ENCODE measurements around the gene NTN5. TPM values are rescaled to one million over a fixed set of nuclear protein-coding genes. Genes with fewer than 3 reads are reported as not detected.

The NTN5 gene
- polyA plus RNA-seq, 1 experiment = 0.11 TPM

DNA sequence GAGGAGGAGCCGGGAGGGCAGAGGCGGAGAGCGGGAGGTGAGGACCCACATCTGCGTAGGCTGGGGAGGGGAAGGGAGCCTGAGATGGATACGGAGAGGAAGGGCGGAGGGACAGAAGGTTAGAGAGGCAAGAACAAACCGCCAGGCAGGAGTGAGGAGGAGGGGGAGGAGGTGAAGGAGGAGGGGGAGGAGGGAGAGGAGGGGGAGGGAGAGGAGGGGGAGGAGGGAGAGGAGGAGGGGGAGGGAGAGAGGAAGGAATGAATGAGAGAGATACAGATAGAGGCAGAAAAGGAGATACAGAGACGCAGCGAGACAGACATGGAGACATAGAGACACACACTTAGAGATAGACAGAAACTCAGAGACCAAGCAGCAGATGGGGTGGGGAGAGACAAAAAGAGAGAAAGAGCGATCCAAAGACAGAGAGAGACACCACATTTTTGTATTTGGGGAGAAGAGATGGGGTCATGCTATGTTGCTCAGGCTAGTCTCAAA lies 26.0 kb downstream of the NTN5 start:
- CTCF ChIA-PET = interaction anchor here (0.9 to 3.5 kb wide), 8 partner anchors 20 to 195 kb away, joined by 3 to 20 read pairs (median 4); no protein-coding TSS in a partner anchor
- Histone ChIP-seq H3K4me3 (ENCODE audit: low read depth, low read length) (peak overlapping the region; percentile 47), H3K27me3 (ENCODE audit: control insufficient read depth, insufficient read depth, low read length) (no peaks in the 10 kb centered on the region), H3K36me3 (ENCODE audit: control insufficient read depth, insufficient read depth, low read length) (no peaks in the 10 kb centered on the region)
- no peak for DNase-seq (ENCODE audit: low read depth)
- POLR2A ChIA-PET = no interaction called here
- TF ChIP-seq, protein P1, sequence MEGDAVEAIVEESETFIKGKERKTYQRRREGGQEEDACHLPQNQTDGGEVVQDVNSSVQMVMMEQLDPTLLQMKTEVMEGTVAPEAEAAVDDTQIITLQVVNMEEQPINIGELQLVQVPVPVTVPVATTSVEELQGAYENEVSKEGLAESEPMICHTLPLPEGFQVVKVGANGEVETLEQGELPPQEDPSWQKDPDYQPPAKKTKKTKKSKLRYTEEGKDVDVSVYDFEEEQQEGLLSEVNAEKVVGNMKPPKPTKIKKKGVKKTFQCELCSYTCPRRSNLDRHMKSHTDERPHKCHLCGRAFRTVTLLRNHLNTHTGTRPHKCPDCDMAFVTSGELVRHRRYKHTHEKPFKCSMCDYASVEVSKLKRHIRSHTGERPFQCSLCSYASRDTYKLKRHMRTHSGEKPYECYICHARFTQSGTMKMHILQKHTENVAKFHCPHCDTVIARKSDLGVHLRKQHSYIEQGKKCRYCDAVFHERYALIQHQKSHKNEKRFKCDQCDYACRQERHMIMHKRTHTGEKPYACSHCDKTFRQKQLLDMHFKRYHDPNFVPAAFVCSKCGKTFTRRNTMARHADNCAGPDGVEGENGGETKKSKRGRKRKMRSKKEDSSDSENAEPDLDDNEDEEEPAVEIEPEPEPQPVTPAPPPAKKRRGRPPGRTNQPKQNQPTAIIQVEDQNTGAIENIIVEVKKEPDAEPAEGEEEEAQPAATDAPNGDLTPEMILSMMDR (IDR thresholded peaks at IDR 0.05; ENCODE audit: insufficient read depth, low read depth, low read length) = no peak

DNA sequence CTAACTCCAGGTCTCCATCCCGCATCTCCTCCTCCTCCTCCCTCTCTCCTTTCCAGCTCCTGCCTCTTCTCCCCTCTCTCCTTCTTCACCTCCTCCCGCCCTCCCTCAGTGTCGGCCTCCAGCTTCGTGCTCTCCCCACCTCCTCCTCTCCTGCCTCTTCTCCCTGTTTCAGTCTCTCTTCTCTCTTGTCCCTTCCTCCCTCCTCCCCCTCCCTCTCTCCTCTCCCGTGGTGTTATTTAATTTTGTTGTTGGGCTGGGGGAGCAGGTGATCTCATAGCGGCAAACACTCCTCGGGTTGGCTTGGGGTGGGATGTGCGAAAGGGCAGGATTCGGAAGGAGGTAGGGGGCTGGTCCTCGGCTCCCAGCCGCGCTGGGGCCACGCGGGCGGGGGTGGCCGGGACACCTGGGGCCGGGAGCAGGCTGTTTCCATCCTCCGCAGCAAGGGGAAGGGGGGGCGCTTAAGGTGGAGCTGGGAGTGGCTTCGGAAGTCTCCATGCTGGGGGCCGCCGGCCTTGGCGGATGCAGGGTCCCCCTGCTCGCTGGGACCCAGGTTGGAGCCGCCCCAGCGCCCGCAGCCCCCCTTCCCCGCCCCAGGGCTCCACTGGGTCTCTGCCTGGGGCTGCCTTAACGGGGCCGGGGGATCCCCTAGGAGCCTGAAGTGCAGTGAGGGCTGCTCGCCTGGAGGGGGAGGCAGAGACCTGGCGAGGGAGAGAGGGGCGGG lies 26.7 kb downstream of the NTN5 start, which contains the start of gene CA11:
Gene CA11, minus strand, starts transcription at position 187 of the 721 bp plus-strand sequence. CDS start 555 bp downstream, outside the sequence.
- Histone ChIP-seq H3K4me3 (ENCODE audit: low read depth, low read length) (peak within 1 kb of the TSS; percentile 47), H3K36me3 (ENCODE audit: control insufficient read depth, insufficient read depth, low read length) (no peaks in the 10 kb centered on the region), H3K27me3 (ENCODE audit: control insufficient read depth, insufficient read depth, low read length) (no peaks in the 10 kb centered on the region)
- DNase-seq (ENCODE audit: low read depth) = no peak
- CTCF ChIA-PET = interaction anchor here (0.6 to 3.5 kb wide), 23 partner anchors 10 to 196 kb away, joined by 3 to 20 read pairs (median 4); partner anchors contain the start of genes RPL18 and SPHK2
- POLR2A ChIA-PET = no interaction called here
- TF ChIP-seq, protein P1 (IDR thresholded peaks at IDR 0.05; ENCODE audit: insufficient read depth, low read depth, low read length) = peak; percentile 94

DNA sequence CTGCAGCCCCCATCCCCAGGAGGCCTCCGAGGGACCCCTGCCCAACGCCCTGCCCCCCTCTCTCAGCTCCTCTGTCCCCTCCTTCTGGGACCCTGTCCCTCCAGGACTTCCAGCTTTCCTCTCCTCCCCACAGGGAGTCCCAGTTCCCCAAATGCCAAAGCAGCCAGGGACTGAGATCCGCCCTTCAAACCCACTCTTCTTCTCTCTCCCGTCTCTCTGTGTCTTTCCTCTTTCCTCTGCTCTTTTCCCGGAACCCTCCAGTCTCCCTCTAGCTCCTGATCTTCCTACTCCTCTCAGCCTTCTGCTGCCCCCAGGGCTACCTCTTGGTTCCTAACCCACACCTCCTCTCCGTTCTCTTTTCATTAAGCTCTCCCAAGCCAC lies 27.2 kb downstream of the NTN5 start:
- no peaks in the 10 kb centered on the region for H3K27me3 ChIP-seq (ENCODE audit: control insufficient read depth, insufficient read depth, low read length)
- no peak for DNase-seq (ENCODE audit: low read depth)
- TF ChIP-seq, protein P1 (IDR thresholded peaks at IDR 0.05; ENCODE audit: insufficient read depth, low read depth, low read length) = no peak
- ChIA-PET CTCF (interaction anchor here (0.6 to 3.5 kb wide), 23 partner anchors 10 to 196 kb away, joined by 3 to 20 read pairs (median 4); partner anchors contain the start of genes RPL18 and SPHK2), POLR2A (interaction anchor here (0.7 kb wide), 1 partner anchor 348 kb away, joined by 3 read pairs; the partner anchor contains the start of gene RUVBL2)
- H3K4me3 ChIP-seq (ENCODE audit: low read depth, low read length) = peak overlapping the region; percentile 47
- H3K36me3 ChIP-seq (ENCODE audit: control insufficient read depth, insufficient read depth, low read length) = no peaks in the 10 kb centered on the region

DNA sequence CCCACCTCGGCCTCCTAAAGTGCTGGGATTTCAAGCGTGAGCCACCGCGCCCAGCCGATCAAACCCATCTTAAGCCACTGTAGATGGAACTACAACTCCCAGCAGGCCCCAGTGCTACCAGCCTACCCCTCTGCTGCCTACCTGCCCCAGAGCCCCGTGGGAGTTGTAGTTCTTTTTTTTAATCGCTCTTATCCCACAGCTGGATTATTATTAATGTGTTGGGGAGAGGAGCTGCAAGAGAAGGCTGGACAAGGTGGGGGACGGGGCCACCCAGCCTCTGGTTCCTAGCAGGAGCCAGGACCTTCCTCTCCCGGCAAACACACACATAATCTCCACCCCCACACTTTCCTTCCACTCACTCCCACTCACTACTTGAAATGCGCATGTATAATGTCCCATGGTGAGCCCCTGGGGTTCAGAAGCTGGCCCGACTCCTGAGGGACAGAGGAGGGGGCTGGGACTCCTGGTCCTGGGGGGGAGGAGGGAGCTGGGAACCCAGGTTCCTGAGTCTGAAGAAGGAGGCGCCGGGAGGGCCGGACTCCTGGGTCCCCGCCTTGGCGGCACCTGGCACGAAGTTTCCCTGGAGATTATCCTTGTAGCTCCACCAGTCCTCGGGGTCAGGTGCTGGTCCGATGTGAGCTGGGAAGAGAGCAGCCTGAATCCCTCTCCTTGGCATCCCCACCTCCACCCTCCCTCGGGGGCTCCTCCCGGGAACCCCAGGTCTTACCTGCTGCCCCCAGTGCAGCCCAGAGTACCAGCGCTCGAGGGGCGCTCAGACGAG lies 27.8 kb downstream of the NTN5 start:
- TF ChIP-seq, protein P1 (IDR thresholded peaks at IDR 0.05; ENCODE audit: insufficient read depth, low read depth, low read length) = no peak
- ChIA-PET POLR2A (interaction anchor here (0.7 kb wide), 1 partner anchor 348 kb away, joined by 3 read pairs; the partner anchor contains the start of gene RUVBL2), CTCF (interaction anchor here (0.8 to 3.5 kb wide), 19 partner anchors 11 to 197 kb away, joined by 3 to 20 read pairs (median 5); partner anchors contain the start of genes RPL18 and SPHK2)
- H3K4me3 ChIP-seq (ENCODE audit: low read depth, low read length) = peak overlapping the region; percentile 47
- 0 out of 2 replicates have a peak, but pooled peaks cover under 1% of the 10 kb centered on the region for H3K27me3 ChIP-seq (ENCODE audit: control insufficient read depth, insufficient read depth, low read length)
- no peaks in the 10 kb centered on the region for H3K36me3 ChIP-seq (ENCODE audit: control insufficient read depth, insufficient read depth, low read length)
- no peak for DNase-seq (ENCODE audit: low read depth)

All from BJ (cell line).